HG03354 (cell line): Measurements from ENCODE around the gene RAB3C.
"Not testable (repeated sequence)": the region's sequence is repeated elsewhere in the genome, so short reads cannot be mapped to it uniquely, and the experiment has no call there.

Source experiments
- ATAC-seq: cut with Tn5 transposase; IDR thresholded peaks from one replicate; pipeline ENCODE4 v1.9.1; 2021; ENCODE audit warnings: mild to moderate bottlenecking; ENCODE audit not compliant: unreplicated experiment, poor library complexity, severe bottlenecking

Gene RAB3C

DNA sequence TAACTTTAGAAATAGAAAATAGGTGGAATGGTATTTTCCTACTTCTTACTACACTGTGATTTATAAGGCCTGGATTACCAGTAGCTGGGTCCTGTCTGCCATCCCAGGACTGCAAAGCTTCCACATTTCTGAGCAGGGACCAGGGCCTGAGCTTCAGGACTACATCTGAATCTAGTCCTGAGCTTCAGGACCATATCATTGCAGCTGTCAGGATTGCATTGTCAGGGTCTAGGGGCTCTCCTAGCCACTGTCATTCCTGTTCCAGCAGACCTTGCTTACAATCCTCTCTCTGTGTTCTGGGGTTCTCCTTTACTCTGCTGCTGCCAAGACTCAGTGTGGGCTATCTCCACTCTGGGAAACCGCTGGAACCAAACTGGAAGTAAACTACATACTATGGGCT is 16.3 kb downstream of the RAB3C start:
- ATAC-seq: no peak

- ATAC-seq: not testable (repeated sequence)
These were observed 17.7 kb downstream of the RAB3C start for GRCh38 chr5:58600613-58601012.

DNA sequence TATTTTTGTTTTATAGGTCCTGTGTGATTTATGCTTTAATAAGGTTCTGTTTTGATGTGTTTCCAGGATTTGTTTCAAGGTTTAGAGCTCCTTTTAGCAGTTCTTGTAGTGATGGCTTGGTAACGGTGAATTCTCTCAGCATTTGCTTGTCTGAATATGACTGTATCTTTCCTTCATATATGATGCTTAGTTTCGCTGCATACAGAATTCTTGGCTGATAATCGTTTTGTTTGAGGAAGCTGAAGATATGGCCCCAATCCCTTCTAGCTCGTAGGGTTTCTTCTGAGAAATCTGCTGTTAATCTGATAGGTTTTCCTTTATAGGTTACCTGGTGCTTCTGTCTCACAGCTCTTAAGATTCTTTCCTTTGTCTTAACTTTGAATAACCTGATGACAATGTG is 20.0 kb downstream of the RAB3C start:
- ATAC-seq: not testable (repeated sequence)

GRCh38 chr5:58606064-58606463 is 23.2 kb downstream of the RAB3C start:
- no peak for ATAC-seq

DNA sequence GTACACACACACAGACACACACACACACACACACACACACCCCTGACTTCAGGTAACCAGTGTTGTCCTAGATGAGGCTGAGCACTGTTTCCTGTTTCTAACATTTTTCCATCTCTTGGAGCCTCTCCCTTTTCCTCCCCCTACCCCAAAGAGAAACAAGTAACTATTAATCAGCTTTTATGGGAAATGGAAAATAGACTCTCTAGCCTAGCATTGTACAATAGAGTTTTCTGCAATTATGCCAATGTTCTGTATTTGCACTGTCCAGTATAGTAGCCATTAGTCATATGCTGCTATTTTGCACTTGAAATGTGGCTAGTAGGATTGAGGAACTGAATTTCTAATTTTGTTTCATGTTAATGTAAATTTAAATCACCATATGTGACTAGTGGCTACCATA is 33.1 kb downstream of the RAB3C start:
- ATAC-seq: no peak

DNA sequence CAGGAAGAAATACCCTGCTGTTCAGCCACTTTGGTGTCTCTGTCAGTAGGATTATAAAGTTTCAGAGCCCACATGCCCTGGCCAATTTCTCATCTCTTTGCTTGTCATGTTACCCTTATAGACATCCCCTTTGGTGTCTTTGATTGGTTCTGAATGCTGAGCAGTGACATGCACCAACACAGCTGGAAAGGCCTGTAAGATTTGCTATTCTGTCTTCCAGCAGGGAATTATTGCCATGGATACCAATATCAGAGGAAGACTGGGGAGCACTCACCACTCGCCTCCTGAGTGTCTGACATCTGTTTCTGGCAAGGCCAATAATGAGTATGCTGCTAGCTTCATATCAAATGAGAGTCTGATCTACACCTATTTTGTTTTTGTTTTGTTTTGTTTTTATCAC is 34.4 kb downstream of the RAB3C start:
- no peak for ATAC-seq

- ATAC-seq: no peak
These were observed 37.5 kb downstream of the RAB3C start for GRCh38 chr5:58620336-58620735.

- no peak for ATAC-seq
These were observed 40.3 kb downstream of the RAB3C start for GRCh38 chr5:58622936-58623871.

DNA sequence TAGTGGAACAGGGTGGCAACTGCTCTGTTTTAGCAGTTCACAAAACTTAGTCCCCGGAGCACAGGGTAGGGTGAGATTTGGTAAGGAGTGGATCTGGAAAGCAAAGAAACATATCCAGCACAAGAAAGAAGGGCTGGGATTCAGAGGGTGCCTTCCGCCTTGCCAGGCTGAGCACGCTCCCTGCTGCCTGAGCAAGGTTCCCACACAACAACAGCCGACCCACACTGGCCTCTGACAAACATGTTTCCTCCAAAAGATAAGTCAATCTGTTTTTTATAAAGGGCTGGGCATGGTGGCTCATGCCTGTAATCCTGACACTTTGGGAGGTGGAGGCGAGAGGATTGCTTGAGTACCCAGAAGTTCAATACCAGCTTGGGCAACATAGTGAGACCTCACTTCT is 45.8 kb downstream of the RAB3C start:
- ATAC-seq: no peak

GRCh38 chr5:58629271-58630159 is 46.6 kb downstream of the RAB3C start:
- no peak for ATAC-seq

- ATAC-seq: no peak
These were observed 49.0 kb downstream of the RAB3C start for GRCh38 chr5:58631895-58632294.

- ATAC-seq: no peak
These were observed 52.5 kb downstream of the RAB3C start for GRCh38 chr5:58635416-58635815.

GRCh38 chr5:58640011-58640410 is 57.1 kb downstream of the RAB3C start:
- ATAC-seq: no peak

- ATAC-seq: no peak
These were observed 58.7 kb downstream of the RAB3C start for GRCh38 chr5:58641533-58641932.

GRCh38 chr5:58648846-58649245 is 66.0 kb downstream of the RAB3C start:
- ATAC-seq: no peak

GRCh38 chr5:58649716-58650115 is 66.8 kb downstream of the RAB3C start:
- no peak for ATAC-seq

DNA sequence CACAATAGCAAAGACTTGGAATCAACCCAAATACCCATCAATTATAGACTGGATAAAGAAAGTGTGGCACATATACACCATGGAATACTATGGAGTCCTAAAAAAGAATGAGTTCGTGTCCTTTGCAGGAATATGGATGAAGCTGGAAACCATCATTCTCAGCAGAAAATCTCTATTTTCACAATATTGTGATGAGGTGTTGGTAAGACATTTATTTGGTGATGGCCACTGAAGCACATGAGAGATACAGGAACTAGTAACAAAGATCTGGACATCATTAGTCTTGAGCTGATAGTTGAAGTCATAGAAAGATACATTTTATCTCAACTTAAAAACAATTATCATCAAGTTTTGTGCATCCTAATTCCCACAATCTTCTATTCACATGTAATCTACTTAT is 70.6 kb downstream of the RAB3C start:
- no peak for ATAC-seq

GRCh38 chr5:58666141-58666540 is 83.3 kb downstream of the RAB3C start:
- ATAC-seq: no peak

DNA sequence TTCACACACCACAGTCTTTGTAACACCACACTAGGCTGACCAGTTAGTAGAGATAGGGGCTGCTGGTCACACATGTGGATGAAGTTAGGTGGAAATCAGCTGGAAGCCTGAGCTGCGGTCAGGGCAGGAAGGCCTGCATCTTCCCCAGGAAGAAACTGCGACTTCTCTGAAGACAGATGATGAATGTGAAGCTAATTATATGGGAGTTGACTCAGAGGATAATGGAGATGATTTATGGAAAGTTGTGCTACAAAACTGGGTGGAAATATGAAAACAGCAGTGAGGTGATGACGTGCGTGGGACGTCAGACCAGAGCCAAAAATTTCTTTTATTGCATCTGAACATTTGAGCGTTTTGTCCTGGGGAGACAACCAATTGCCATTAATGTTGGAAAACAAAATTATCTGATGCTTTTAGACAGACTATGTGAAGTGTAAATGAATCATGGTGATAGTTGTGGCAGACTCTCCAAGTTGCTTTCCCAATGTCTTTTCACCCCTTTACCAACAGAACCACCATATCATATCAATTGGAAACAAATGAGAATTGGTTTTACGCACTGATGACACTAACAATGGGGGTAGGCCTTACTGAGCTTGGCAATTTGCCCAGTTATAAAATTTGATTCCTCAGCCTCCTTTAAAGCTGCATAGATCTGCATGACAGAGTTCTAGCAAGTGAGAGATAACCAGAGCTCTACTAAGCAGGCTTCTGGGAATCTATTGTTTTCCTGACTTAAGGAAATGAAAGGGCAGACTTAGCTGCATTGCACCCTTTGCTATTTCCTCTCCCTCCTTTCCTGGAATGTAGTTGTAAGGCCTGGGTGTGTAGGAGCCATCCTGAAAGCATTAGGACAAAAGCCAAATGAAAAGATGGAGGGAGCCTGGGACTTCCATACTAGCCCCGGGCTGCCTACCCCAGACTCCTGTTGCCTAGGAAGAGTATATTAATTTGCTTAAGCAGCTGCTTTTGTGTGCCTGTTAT is 84.0 kb downstream of the RAB3C start:
- no peak for ATAC-seq

GRCh38 chr5:58670582-58670981 is 87.7 kb downstream of the RAB3C start:
- ATAC-seq: no peak
